ENCODE measurements around the gene ARPC3.
"Not testable (repeated sequence)": the region's sequence is repeated elsewhere in the genome, so short reads cannot be mapped to it uniquely, and the experiment has no call there.

GRCh38 chr12:110465765-110466164 is 15.6 kb upstream of the ARPC3 start:
- not testable (repeated sequence) for TF ChIP-seq CTCF (IDR thresholded peaks at IDR 0.05; ENCODE audit: insufficient read depth, low read length, poor library complexity, severe bottlenecking); EZH2phosphoT487 (conservative IDR thresholded peaks at IDR 0.05; ENCODE audit: low read length)
